HG02571 (cell line): Measurements from ENCODE around the gene MYOM1.

Experiments used
- ATAC-seq: cut with Tn5 transposase; IDR thresholded peaks from one replicate; pipeline ENCODE4 v1.9.1; 2021; ENCODE audit warnings: mild to moderate bottlenecking, moderate library complexity; ENCODE audit not compliant: unreplicated experiment

Gene MYOM1

DNA sequence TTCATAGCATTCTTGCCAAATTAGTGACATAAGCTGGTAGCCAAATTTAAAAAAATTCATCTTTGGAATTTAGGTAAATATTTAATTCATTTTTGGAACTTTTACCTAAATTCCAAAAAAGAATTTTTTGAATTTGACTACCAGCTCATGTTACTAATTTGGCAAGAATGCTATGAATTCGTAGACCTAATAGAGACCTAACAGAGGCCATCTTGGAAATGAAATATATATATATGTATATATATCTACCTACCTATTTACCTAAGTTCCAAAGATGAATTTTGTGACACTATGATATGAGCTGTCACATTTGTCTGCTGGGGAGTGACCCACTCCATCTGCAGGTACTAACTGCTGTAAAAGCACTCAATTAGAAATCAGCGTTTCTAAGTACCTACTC lies 65.6 kb downstream of the MYOM1 start:
- no peak for ATAC-seq

GRCh38 chr18:3153107-3153704 lies 66.6 kb downstream of the MYOM1 start:
- peak; percentile 67 for ATAC-seq

GRCh38 chr18:3152294-3152693 lies 67.5 kb downstream of the MYOM1 start:
- ATAC-seq, result no peak

DNA sequence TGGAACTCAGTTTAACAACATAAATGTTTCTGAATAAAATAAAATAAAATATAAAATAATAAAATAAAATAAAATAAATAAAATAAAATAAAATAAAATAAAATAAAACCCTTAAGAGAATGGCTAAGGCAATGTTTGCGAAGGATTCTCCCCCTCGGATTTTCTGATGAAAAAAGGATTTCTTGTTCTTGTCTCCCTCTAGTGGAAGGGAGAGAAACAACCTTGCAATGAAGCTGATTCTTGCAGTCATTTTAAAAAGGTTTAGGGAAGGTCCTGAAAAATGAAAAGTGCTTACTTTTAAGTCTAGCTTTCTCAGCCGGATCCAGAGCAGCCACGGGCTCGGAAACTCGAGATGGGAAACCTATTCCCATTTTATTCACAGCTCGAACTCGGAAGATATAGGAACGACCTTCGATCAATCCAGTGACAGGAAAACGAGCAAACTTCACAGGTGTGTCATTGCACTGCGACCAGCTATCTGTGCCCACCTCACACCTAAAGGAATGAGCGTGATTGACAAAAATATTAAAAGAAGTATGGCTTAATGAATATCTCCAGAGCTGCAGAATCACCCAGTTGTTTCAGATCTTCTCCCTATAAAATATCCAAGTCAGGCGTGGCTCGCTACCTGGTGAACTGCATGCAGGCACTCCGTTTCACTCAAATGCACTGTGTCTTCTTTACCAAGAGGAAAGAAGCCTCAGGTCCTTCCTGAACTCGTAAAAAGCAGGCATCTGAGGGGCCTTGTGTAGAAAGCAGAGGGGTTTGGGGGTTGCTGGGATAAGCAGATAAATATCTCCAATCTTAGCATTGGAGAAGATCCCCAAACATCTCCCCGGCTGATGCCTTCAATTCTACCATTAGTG lies 68.1 kb downstream of the MYOM1 start:
- ATAC-seq, result no peak

DNA sequence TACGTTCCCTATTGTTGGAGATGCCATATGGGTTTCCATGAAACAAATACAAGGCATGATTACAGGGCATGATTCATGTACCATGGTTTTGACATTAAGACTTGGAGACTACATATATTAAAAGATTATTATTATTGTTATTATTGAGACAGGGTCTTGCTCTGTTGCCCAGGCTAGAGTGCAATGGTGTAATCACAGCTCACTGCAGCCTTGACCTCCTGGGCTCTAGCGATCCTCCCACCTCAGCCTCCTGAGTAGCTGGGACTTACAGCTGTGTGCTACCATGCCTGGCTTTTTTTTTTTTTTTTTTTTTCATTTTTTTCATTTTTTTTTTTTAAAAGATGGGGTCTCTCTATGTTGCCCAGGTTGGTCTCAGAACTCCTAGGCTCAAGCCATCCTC lies 69.1 kb downstream of the MYOM1 start:
- no peak for ATAC-seq

GRCh38 chr18:3150274-3150673 lies 69.5 kb downstream of the MYOM1 start:
- no peak for ATAC-seq

DNA sequence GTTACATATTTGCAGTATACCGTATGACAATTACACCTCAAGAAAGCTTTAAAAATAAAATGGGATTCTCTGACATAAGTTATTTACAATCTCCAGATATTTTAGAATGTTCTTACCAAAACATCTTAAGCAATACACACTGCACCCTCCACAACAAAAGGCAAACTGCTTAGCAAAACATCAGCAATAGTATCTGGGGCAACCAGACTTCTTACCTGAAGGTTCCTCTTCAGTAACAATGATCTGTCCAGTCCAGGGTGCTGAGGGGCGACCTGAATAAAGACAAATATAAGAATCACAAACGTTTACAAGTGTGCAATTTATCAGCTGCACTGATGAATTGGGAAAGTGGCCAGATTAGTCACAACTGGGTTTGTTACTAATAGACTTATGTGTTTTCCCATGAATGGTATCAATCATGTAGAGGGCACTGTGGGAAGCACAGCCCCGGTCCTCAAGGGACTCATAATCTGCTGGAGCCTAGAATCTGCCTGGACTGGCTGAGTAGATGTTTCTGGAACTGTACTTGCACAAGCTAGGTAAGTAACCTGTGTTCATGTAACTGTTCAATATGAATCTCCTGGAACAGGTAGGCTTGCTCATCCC lies 70.7 kb downstream of the MYOM1 start:
- ATAC-seq, result no peak

- no peak for ATAC-seq
Measured at GRCh38 chr18:3147935-3148554, 71.7 kb downstream of the MYOM1 start.

GRCh38 chr18:3140986-3141639 lies 78.7 kb downstream of the MYOM1 start:
- no peak for ATAC-seq

DNA sequence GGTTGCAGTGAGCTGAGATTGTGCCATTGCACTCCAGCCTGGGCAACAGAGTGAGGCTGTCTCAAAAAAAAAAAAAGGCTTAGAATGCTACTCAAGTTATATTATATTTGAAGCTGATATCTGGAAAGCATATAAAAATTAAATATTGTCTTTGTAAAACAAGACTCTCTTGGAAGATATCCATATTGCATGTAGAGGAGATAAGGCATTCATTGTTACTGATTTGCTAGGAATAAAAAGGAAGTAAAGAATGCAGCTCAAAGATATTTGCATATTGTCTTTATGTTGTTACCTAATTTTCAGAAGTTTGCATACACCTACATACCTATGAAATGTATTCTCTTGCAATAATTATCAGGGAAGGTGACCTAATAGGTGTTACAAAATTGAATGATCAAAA lies 79.4 kb downstream of the MYOM1 start:
- ATAC-seq, result no peak

- no peak for ATAC-seq
Measured at GRCh38 chr18:3139406-3139805, 80.4 kb downstream of the MYOM1 start.

DNA sequence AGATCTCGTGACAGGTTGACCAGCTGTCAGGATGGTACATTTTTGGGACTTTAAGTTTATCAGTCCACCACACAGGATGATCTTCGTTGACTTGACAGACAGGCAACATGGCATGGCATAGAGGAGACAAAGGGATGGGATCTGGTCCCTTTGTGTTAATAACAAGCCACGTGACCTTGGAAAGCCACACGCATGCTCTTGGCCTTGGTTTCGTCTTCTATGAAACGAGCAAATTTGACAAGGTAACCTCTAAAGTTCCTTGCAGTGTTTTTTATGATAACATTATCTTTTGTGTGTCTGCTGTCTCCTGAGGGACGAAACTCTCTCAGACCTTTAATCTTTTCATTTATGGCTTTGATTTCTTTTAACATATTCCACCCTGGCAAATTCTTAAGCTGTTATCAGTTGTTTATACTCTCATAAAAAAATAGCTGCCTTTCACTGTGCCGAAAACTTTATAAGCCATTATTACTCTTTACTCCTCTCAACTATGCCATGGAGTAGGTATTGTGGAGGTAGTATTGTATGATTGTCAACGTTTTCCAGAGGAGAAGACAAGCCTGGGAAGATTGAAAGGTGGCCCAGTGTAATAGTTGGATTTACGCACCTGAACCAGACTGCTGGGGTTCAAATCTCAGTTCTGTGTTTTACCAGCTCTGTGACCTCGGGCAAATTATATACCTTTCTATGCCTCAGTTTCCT lies 81.3 kb downstream of the MYOM1 start:
- ATAC-seq, result no peak

GRCh38 chr18:3135536-3135935 lies 84.2 kb downstream of the MYOM1 start:
- ATAC-seq, result no peak

DNA sequence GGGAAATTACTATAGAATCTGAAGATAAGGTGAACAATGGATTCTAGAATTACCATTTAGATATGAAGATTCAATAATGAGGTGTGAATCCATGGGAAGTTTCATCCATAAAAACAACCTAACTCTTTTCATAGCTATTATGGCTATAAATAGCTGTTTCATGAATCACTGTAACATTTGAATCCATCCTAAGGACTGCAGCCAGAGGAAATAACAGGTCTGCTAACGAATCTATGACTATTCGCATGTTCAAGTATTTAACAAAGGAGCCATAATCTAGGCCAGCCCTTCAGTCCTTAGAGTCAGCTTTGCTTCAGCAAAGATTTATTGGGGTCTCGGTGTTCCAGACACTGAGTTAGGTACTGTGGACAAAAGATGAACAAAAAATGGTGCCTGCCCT lies 87.1 kb downstream of the MYOM1 start:
- no peak for ATAC-seq

- ATAC-seq, result no peak
Measured at GRCh38 chr18:3130344-3130743, 89.4 kb downstream of the MYOM1 start.

DNA sequence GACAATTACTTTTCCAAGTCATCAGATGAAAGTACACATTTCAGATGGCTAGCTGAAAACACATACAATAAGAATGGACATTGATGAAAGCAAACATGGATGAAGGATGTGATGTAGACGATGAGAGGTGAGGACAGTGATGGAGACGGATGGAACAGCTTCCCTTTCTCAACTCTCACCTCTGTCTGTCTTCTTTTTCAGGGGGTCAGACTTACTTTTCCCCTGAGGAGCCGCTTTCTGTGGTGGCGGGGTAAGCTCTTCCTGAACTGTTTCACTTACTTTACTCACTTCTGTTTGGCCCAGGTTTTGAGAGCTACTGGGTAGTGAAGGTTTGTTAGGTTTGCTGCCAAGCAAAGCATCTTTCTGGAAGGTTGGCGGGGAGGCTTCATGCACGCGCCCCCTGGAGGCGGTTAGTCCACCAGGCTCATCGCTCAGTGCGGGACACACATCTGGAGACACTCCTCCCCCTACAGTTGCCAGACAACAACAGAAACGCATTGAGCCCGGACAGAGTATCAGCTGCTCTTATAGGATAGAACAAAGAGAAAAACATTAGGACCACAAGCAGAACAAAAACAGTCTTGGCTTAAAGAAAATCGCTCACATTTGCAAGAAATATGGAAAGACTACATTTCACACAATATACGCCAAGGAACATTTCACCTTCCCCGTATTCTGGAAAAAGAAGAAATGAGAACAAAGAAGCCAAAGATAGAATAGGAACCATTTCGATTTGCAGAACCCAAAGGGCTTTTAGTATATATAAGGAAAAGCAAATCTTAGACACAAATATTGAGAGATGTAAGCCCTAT lies 90.5 kb downstream of the MYOM1 start:
- peak; percentile 89 for ATAC-seq

DNA sequence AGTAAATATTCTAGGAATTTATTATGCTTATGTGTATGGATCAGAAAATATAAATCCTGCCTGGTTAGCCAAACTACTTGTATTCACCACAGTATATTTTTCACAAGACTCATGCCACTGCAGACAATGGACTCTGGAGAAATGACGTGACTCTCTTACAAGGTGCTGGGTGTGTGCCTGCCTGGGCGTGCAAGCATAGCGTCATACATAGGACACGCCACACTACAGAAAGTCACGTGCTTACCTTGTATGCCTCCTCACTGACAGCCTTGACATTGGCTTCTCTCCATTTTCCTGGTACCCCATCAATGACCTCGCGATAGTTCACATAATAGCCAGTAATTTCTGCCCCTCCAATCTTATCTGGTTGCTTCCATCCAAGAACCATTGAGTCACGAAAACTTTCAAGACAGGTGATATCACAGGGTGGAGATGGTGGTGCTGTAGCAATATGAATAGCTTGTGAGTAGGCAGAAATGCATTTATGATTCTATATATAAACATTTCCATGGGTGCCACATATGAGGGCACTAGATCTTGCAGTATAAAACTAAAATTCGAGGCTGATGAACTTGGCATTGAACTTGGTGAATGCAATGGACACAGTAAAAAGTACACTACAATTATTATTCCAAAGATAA lies 93.2 kb downstream of the MYOM1 start:
- ATAC-seq, result no peak

- ATAC-seq, result no peak
Measured at GRCh38 chr18:3124822-3125221, 94.9 kb downstream of the MYOM1 start.

DNA sequence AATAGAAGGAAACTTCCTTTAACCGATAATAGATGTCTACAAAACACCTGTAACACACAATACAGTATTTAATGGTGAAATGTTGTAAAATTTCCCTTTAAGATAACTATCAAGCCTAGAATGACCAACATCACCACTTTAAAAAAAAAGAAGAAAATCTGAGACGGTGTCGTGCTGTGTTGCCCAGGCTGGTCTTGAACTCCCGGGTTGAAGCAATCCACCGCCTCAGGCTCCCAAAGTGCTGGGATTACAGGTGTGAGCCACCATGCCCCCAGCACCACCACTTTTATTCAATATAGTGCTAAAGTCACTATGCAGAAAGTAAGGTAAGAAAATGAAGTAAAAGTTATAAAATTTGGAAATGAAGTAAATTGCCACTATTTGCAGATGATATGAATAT lies 96.9 kb downstream of the MYOM1 start:
- ATAC-seq, result no peak
